AG20443 (cell line): ENCODE results near the gene ZBTB7C.
A peak's percentile ranks its signal among the peaks of the same experiment; 100 is the strongest.
"Not testable (repeated sequence)": the region's sequence is repeated elsewhere in the genome, so short reads cannot be mapped to it uniquely, and the experiment has no call there.

Experiments
- DNase-seq: peaks from one replicate; pipeline ENCODE4 v3.0.0; 2012; ENCODE audit warnings: low spot score, mixed read lengths

Gene ZBTB7C

DNA sequence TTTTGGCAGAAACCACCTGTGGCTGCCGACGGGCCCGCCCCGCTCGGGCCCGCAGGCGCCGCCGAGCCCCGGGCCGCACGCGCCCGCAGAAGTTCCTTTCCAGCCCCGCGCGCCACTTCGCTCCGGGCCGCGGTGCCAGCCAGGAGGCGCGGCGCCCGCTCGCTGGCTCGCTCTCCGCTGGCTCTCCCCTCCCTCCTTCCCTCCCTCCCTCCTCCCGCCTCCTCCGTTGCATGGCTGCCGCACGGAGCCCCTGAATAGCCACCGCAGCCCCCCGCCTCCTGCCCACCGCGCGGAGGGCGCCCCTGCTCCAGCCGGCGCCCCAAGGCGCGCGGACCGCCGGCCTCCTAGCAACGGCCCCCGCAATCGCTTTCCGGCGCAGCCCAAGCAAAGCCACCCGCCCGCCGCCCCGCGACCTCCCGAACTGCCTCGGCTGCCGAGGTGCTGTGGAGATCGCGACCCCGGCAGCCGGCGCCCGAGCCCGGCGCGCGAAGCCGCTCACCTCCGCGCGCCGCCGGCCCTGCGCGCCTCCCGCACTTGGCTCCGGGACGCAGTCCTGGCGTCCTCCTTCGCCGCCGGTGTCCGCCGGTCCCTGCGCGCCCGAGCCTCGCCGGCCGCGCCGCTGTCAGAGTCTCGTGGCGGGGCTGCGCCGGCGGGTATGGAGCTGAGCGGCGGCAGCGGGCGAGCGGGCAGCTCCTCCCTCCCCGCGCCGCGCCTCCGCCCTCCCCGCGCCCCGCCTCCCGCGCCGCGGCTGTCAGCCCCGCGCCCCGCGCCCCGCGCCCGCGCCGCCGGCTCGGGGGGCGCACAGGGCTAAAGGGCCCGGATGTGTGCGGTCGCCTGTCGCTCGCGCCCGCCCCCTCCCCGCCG lies at the start of gene ZBTB7C:
Gene ZBTB7C, minus strand, starts transcription at position 657 of the 864 bp plus-strand sequence.
- DNase-seq = peak; percentile 73

DNA sequence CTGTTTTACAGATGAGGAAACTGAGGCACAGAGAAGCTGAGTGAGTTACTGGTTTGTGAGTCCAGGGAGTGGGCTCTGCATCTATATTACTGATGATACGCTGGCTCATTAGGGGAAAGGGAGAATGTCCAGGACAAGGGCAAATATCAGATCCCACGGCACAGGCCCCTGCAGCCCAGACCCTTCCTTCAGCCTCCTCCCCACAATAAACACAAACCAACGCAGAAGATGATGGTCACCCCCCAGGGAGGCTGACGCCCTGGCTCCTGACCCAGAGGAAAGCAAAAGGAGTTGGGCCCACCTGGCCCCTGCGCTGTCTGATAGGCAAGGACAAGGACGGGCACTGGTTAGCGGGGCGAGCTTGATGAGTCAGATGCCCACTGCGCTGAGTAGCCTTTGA lies 47.7 kb upstream of the ZBTB7C start:
- DNase-seq = no peak

DNA sequence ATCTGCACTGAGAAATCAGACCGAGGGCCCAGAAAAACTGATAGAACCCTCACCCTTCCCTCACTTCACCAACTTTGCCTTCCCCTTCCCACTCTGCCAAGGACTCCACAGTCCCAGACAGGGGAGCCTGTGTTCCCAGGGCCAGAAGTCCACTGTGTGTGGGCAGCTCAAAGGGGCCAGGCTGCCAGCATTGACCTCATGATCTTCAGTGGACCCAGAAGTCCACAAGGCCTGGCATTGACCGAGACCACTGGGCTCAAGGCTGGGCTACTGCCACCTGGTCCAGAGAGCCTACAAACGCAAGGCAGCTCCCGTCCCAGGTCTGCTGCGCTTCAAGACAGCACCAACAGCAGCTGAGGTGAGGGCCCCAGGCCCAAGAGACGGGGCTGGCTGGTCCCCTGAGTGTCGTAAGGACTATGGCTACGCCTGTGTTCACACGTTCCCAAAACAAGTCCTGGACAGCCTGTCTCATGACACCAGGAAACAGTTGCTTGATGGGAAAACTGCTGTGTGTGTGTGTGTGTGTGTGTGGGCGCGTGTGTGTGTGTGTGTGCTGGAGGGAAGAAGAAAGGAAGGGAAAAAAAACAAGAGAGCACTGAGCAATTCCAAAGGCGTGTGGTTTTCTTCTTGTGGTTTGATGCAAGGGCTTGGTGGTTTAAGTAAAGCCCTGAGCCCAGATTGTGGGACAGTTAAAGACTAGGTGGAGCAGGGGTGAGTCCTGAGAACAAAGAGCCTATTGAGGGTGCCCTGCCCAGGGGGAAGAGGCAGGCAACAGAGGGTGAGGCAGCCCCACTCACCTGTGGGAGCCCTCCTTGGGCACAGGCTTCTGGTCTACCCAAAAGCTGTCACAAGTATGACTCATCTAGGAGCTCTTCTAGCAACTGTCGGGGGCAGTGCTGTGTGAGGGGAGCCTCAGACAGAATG lies 46.6 kb upstream of the ZBTB7C start:
- peak; percentile 75 for DNase-seq

DNA sequence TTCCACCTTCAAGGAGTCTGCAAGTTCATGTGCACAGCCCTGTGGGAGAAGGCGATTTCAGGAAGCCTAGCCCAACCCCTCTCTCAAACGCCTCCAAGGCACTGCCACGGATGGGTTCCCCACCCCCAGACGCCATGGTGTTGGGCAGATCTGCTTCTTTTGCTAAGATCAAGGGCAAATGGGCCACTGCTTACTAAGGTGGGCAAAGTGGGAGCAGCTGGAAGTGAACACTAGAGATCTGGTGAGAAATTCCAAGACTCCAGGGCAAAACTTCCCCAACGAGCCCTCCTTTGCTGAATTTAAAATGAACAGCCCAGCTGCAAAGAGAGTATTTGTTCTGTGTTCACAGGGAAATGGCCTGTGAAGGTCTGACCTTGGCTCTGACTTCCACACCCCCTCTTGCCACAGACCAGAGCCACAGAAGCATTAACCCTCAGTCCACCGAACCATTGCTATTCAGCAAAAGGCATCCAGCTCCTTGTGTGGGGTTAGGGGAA lies 45.1 kb upstream of the ZBTB7C start:
- DNase-seq = no peak

DNA sequence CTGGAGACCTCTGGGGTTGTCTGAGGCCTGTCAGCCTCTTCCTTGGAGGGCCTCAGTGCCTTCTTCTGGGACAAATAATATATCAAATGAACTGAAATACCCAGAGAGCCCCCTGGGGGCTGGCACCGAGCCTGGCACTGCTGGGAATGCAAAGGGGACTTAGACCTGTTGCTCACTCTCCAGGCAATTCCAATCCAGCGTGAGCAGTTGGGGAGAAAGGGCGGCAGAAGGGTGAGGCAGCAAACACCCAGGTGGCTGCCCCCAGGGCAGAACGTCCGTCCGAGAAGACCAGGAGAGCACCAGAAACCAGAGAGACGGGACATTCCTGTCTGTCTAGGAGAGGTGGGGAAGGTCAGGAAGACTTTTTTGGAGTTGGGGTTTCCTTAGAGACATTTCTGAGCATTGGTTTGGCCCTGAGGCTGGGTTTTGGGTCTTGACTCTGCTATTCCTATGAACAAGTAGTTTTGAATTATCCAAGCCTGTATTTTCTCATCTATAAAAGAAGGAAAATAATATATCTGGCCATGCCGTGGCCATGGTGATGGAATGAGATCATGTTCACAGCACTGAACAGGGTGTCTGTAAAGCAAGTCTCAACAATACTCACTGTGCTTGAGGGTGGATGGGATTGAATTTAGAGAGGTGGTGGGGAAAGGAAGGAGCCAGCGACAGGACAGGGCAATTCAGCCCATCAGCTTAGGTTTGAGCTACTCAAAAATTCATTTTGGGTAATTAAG lies 44.3 kb upstream of the ZBTB7C start:
- DNase-seq = no peak

DNA sequence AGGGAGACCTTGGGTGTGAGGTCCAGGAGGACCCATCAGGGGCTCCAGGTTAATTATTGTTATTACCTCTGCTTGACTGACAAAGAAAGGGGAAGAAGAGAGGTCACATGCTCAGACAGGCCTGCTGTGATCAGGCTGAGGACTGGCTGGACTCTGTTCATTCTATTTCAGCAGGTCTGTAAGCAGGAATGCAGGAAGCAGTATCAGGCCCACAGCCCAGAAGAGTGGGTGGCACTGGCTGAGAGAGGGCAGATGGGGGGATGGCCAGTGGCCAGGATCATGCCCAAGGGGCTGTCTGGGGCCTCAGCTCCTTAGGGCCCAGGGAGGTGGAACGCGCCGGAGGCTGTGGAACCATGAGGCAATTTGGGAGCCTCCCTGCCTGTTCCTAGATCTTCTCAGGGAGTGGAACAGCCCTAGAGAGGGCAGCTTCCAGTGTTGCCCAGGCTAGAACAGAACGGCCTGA lies 43.7 kb upstream of the ZBTB7C start:
- DNase-seq = no peak

DNA sequence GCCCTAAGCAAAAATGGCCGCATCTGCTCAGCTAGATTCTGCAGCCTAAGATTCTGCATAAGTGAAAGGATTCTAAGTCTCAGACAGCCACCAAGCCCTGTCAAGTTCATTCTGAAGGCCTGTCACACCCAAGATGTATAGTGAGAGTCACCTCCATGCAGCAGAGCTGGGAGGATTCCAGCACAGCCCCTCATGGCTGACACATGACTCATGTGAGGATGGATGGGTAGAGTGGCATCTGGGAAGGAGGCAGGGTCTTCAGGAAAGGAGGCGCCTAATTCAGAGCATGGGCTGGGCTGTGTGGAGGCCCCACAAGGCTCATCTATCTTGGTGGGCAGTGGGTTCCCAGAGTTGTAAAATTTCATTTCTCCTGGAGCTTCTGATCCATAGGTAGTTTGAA lies 41.5 kb upstream of the ZBTB7C start:
- no peak for DNase-seq

DNA sequence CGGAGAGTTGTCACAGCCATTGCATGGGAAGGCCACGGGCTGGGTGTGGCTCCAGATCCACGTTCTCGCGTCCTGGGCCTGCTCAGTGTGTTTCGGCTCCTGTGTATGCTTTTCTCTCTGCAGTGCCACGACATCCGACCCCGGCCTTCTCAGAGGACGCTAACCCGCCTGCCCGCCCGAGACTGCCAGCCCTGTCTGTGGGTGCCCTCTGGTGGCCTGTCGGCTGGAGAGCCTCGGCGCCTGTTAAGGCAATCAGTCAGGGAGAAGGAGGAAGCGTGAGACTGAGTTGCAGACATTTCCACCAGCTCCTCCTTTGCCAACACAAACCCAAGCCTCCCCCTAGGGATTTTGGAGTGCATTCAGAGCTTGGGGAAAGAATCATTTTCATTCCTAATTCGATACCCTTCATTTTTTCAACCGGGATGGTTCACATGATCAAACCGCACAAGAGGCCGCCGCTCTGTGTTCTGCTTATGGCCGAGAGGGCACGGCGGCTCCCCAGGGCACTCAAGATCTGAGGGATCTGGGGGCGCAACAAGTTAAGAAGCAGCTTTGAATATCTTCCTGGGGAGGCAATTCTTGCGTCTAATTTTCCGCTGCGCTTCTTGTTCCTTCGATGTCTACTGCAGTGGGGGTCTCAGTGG lies 37.5 kb upstream of the ZBTB7C start:
- peak; percentile 88 for DNase-seq

DNA sequence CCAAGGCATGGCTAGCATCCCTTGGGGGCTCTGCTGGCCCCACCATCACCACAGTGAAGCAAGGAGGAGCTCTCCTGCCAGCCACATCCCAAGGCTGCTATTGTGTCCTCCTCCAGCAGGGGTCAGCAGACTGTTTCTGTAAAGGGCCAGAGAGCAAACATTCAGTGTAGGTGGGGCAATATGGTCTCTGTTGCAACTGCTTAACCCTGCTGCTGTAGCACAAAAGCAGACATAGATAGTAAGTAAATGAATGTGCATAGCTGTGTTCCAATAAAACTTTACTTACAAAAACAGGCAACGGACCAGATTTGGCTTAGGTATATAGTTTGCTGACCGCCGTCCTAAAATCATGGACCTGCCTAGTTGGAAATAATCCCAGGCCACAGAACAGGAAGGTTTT lies 36.4 kb upstream of the ZBTB7C start:
- DNase-seq = peak; percentile 80

DNA sequence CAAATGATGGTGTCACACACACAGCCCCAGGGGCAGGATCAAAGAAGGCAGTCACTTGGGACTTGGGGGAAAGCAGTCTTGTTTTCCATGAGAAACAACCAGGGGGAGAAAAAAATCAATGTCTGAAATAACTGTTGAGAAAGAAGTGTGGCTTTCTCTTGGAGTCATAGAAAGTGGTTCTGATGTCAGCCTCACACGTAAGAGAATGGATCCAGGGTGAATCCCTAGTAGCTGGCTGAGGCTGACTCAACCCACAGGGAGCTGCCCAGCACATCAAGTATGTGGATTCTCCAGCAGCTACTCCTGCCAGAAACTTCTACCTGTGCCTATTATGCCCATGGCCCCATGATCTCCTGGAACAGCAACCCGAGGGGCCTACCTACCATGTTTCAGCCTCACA lies 33.6 kb upstream of the ZBTB7C start:
- DNase-seq = peak; percentile 39

DNA sequence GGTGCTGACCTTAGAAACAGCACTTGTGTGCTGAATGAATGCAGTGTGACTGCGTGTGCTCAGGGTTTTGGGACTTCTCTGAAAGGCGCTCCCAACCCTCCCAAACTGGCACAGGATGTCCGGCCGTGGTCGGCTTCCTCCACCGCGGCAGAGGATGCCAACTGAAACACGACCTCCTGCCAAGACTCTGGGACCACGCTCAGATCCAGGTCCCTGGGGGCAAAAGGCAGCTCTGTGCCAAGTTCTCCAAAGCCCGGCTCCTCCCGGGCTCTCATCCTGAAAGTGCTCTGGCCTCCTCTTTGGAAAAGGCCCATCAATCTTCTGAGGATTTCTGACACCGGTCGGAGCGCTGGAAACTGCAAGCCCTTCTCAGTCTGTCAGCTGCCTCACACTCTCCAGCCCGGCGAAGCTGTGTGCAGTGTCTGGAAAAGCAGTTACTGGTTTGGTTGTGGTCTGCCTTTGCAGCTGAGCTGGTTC lies 32.3 kb upstream of the ZBTB7C start:
- peak; percentile 19 for DNase-seq

DNA sequence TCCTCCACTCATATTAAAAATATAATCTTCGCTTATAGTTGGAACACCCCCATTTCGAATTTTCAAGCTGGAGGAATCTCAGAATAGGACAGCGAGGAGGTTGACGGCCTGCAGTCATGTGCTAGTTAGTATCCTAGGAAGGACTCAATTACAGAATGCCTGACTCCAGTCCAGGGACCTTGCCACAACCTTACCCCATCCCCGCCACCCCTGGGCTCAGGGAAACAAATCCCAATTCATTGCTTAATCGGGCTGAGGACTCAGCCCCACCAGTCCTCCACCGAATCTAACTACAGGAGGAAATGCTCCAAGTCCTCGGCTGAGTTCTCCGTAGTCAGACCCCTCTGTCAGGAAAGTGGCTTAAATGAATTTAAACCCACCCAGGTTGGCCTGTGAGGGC lies 31.7 kb upstream of the ZBTB7C start:
- no peak for DNase-seq

DNA sequence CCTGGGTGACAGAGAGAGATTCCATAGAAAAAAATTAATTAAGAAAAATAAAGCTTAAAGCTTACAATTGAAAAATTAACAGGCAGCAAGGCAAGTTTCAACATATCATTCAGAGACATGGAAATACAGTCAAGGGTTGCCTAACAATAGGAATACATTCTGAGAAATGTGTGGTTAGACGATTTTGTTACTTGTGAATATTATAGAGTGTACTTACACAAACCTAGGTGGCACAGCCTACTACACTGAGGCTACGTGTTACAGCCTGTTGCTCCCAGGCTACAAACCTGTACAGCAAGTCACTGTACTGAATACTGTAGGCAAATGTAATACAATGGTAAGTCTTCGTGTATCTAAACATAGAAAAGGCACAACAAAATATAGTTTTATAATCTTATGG lies 27.7 kb upstream of the ZBTB7C start:
- DNase-seq = no peak

DNA sequence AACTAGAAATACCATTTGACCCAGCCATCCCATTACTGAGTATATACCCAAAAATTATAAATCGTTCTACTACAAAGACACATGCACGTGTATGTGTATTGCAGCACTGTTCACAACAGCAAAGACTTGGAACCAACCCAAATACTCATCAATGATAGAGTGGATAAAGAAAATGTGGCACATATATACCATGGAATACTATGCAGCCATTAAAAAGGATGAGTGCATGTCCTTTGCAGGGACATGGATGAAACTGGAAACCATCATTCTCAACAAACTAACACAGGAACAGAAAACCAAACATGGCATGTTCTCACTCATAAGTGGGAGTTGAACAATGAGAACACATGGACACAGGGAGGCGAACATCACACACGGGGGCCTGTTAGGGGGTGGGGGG lies 25.2 kb upstream of the ZBTB7C start:
- DNase-seq = not testable (repeated sequence)

DNA sequence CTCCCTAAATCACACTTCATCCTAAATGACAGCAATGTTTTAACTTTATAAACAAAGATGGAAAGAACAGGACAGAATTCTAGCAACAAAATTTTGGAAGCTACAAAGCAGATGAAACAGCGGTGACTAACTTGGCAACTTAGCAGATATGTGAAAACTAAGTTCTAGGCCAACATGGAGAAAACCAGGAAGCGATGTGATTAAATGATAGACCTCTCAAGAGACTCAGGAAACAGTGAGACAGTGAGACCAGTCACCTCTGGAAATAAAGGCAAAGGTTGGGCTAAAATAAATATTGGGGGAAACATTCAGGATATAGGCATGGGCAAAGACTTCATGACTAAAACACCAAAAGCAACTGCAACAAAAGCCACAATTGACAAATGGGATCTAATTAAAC lies 24.4 kb upstream of the ZBTB7C start:
- no peak for DNase-seq

DNA sequence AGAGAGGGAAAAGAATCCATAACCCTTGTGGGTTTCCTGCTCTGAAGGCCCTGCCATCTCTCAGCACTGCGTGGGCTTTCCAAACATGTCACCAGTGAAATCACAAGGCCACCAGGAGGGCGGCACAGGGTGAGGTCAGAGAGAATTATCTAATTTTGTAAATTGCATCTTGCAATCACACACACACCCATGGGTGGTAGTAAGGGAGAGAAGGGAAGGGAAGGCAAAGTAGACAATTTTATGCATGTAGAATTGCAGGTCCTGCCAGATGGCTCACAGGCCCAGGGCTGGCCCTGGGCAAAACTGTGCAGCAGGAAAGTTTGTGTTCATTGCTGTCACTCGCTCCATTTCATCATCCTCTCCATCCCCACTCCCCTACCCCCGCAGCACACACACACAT lies 21.0 kb upstream of the ZBTB7C start:
- no peak for DNase-seq

DNA sequence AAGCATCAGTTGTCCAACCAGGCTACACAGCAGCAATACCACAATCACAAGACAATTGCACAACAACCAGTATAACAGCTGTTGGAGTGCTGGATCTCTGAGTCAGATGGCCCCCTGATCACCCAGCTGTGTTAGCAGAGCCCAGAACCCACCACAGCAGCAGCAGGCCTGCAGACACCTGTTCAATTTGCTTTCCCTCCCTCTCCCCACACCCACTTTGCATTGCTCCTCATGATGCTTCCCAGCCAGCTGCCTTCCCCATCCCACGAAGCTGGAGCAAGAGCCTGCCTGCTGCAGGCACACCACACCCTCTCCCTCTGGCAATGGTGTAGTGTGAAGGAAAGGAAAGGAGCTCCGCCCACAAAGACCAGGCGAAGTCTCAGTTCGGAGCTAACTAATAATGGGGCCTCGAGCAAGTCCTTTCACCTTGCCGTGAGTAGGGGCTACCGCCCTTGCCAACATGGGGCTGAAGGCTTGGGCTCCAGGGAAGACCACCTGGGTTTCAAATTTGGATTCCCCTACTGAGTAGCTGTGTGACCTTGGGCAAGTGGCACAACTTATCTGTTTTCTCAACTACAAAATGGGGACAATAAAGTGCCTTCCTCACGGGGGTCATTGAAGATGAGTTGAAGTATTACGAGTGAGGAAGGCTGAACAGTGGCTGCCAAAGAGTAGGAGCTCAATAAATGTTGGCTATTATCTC lies 19.4 kb upstream of the ZBTB7C start:
- DNase-seq = peak; percentile 20

DNA sequence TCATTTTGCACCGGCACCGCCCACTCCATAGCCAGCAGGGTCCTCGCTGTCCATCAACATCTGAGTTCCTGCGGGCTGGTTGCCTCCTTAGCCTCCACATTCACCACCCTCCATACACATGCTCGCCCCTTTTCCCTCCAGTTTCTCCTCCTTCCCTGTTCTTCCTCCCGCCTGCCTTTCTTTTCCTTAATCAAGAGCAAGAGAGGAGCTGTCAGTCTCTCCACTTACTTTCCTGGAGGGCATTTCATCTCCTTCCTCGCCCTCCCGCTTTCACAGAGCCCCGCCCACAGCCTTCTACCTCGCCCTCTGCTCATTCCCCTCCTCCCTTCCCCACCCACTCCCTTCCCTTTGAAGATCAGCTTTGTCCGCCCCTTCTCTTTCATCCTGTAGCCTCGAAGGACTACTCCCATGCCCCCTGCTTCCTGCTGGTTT lies 13.8 kb upstream of the ZBTB7C start:
- no peak for DNase-seq

DNA sequence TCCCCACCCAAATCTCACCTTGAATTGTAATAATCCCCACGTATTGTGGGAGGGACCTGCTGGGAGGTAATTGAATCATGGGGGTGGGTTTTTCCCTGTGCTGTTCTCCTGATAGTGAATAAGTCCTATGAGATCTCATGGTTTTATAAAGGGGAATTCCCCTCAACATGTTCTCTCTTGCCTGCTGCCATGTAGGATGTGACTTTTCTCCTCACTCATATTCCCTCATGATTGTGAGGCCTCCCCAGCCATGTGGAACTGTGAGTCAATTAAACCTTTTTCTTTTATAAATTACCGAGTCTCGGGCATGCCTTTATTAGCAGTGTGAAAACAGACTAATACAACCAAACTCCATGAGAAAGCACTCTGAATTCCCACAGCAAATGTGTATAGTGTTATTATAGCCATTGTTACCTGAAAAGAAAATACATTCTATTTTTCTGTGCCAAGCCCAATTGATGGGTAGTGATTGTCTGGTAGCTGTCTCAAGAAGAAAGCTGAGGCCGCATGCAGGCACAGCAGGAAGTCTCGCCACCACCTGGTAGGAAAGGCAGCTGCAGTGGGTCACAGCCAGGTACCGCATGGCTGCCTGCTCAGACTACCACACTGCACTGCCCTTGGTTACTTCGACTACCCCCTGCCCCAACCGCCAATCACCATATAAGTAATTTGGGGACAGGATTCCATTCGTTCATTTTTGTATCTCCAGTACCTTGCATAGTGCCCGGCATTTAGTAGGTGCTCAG lies 10.3 kb upstream of the ZBTB7C start:
- DNase-seq = no peak
